HG03097 (cell line): ENCODE data around the gene GRM6.

Experiments used
- ATAC-seq: cut with Tn5 transposase; IDR thresholded peaks from one replicate; pipeline ENCODE4 v1.9.1; 2021; ENCODE audit not compliant: unreplicated experiment, low FRiP score

The GRM6 gene

GRCh38 chr5:178984145-178985072 lies 10.7 kb downstream of the GRM6 start:
- ATAC-seq = no peak

GRCh38 chr5:178983728-178984127 lies 11.4 kb downstream of the GRM6 start:
- no peak for ATAC-seq

DNA sequence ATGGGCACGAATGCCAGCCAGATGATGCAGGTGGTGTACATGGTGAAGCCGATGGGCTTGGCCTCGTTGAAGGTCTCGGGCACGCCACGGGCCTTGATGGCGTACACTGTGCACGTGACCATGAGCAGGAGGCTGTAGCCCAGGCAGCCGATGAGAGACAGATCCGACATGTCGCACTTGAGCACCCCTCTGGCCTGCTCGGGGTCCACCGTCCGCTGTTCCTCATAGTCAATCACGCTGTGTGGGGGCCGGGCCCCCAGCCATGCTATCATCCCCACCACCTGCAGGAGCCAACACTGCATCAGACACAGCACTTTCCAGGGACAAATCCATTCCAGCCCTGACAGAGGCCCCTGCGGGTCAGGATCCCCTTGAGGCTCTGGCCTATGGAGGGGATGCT lies 12.2 kb downstream of the GRM6 start:
- no peak for ATAC-seq

GRCh38 chr5:178981381-178981780 lies 13.7 kb downstream of the GRM6 start:
- ATAC-seq = no peak

- no peak for ATAC-seq
Measured at GRCh38 chr5:178965465-178966055, 29.6 kb downstream of the GRM6 start.

DNA sequence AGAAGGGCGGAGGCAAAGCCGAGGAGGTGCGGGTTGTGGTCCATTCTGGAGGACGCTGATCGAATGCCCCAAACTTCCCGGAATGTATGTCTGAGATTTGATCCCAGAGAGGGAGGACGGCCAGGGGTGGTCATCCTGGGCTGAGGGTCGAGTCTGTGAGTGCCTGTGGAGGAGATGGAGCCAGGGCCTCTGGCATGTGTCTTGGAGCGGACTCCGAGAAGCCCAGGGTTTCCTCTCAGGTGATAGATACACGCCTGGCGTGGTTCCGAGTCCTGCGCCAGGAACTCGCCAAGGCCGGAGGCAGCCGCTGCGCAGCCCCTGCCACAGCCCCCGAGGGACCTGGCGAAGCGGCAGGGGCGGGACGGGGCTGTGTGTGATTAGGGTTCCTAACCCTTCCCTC lies 53.8 kb downstream of the GRM6 start:
- no peak for ATAC-seq

GRCh38 chr5:178940569-178941360 lies 54.4 kb downstream of the GRM6 start, which contains the start of gene ZNF454:
Gene ZNF454 (plus strand): TSS chr5:178941198. CDS start chr5:178942792, 1,594 bp downstream.
- no peak for ATAC-seq

DNA sequence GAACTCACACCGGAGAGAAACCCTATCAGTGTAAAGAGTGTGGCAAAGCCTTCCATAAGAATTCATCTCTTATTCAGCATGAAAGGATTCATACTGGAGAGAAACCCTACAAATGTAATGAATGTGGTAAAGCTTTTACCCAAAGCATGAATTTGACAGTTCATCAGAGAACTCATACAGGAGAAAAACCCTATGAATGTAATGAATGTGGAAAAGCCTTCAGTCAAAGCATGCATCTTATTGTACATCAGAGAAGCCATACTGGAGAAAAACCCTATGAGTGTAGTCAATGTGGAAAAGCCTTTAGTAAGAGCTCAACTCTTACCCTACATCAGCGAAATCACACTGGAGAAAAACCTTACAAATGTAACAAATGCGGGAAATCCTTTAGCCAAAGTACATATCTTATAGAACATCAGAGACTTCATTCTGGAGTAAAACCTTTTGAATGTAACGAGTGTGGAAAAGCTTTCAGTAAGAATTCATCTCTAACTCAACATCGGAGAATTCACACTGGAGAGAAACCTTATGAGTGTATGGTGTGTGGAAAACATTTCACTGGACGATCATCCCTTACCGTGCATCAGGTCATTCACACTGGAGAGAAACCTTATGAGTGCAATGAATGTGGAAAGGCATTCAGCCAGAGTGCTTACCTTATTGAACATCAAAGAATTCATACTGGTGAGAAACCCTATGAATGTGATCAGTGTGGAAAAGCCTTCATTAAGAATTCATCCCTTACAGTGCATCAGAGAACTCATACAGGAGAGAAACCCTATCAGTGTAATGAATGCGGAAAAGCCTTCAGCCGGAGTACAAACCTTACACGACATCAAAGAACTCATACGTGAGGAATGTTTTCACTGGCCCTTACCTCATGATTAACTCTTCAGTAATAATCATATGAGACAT lies 63.0 kb downstream of the GRM6 start:
- no peak for ATAC-seq
